ENCODE data around the gene PHKB. TPM values are rescaled to one million over a fixed set of nuclear protein-coding genes. Genes with fewer than 3 reads are reported as not detected.

PHKB gene
- total RNA-seq: 14.6 TPM

DNA sequence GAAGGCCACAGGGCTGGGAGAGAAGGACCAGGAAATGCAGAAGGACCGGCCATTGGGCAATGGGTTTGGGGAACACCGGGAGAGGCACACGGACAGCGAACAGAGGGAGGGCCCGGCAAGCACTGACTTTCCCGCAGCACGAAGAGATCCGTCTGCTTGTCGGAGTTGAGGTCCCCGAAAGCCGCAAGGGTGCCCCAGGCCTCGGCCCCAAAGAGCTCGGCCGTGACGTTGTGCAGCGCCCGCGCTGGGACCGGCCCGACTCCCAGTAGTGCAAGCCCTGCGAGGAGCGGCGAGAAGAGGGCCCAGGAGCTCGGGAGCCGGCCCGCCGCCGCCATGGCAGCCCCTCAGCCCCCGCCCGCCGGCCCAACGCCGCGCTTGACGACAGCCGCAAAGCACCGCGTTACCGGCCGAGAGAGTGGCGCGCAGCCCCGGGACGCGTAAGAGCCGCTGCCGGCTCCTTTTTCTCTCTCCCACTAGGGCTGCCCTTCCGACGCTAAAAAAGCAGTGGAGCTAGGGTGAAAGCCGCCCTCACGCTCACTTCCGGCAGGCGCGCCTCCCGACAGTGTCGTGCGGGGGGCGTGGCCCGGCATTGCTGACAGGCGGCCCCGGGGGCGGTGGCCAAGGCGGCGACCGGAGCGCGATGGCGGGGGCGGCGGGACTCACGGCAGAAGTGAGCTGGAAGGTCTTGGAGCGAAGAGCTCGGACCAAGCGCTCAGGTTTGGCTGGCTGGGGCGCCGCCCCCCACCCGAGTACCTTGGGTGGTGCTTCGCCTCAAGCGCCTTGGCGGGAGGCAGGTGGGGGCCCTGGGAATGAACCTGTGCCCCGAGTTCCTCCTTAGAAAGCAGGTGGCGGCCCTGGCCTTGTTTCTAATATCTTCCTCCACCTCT, at the start of gene PHKB, which contains the start of gene ITFG1:
Gene PHKB, plus strand, starts transcription at position 621 of the 887 bp plus-strand sequence. Its CDS starts 20 bp downstream, at position 641.
Gene ITFG1, minus strand, starts transcription at position 353 of the 887 bp plus-strand sequence. Its CDS starts 18 bp downstream, at position 335.
- peaks cover 8 to 17% of the 10 kb centered on the region in 2 donors for H3K4me1 ChIP-seq
- intact Hi-C loops (cut with DNase I): loop anchor here (2.0 to 10.0 kb wide), 4 partner anchors 32 to 774 kb away; partner anchors contain the start of genes DNAJA2, ORC6 and VPS35
- peaks cover 0 to 10% of the 10 kb centered on the region in 2 donors for H3K36me3 ChIP-seq

DNA sequence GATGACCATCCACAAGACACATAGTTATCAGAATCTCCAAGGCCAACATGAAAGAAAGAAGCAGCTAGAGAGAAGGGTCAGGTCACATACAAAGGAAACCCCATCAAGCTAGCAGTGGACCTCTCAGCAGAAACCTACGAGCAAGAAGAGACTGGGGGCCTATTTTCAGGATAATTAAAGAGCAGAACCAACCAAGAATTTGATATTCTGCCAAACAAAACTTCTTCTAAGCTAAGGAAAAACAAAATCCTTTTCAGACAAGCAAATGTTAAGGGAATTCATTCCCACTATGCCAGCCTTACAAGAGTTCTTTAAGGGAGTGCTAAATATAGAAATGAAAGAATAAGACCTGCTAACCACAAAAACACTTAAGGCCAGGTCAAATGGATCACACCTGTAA, 48.1 kb upstream of the PHKB start:
- H3K27me3 ChIP-seq: no peaks in the 10 kb centered on the region
- peaks cover 0 to 6% of the 10 kb centered on the region in 2 donors for H3K36me3 ChIP-seq
- no peak overlapping the region for H3K27ac ChIP-seq
- TF ChIP-seq, protein P1, sequence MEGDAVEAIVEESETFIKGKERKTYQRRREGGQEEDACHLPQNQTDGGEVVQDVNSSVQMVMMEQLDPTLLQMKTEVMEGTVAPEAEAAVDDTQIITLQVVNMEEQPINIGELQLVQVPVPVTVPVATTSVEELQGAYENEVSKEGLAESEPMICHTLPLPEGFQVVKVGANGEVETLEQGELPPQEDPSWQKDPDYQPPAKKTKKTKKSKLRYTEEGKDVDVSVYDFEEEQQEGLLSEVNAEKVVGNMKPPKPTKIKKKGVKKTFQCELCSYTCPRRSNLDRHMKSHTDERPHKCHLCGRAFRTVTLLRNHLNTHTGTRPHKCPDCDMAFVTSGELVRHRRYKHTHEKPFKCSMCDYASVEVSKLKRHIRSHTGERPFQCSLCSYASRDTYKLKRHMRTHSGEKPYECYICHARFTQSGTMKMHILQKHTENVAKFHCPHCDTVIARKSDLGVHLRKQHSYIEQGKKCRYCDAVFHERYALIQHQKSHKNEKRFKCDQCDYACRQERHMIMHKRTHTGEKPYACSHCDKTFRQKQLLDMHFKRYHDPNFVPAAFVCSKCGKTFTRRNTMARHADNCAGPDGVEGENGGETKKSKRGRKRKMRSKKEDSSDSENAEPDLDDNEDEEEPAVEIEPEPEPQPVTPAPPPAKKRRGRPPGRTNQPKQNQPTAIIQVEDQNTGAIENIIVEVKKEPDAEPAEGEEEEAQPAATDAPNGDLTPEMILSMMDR (IDR thresholded peaks at IDR 0.05): no peak
- H3K4me3 ChIP-seq: no peak overlapping the region
- H3K4me1 ChIP-seq: peaks cover 0 to 6% of the 10 kb centered on the region in 2 donors
- no peaks in the 10 kb centered on the region for H3K9me3 ChIP-seq
- intact Hi-C loops (cut with DNase I): no loop called here
- DNase-seq (ENCODE audit: low spot score in 2 of 2): no peak

More for the DNA sequence above, at the start of gene PHKB, which contains the start of gene ITFG1:
- H3K27me3 ChIP-seq: no peaks in the 10 kb centered on the region
- peak within 1 kb of the TSS; percentile 99 to 100 for H3K27ac ChIP-seq
- peak; percentile 69 to 95 for DNase-seq (ENCODE audit: low spot score in 2 of 2)
- H3K4me3 ChIP-seq: peak within 1 kb of the TSS; percentile 91 to 95
- H3K9me3 ChIP-seq: no peaks in the 10 kb centered on the region
- TF ChIP-seq, protein P1 (IDR thresholded peaks at IDR 0.05): peak in 1 of 3 experiments; percentile 16

DNA sequence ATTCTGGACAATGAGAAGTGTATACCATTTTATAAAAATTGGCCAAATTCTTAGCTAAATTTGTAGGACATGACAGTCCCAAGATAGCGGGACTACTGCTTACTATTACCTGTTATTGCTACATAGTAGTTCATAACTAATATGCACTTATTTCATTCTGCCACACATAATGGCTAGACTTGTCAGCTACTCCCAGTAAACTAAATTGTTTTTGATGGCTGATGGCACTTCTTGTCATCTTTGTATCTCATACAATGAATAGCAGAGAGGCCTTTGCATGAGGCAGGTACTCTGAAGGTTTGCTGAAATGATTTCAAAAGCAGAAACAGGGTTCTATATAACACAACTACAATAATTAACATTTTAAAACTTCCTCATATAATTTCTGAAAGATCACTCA, 44.3 kb upstream of the PHKB start:
- intact Hi-C loops (cut with DNase I): no loop called here
- Histone ChIP-seq H3K4me1 (peaks cover 0 to 6% of the 10 kb centered on the region in 2 donors), H3K27me3 (no peaks in the 10 kb centered on the region), H3K27ac (no peak overlapping the region), H3K4me3 (no peak overlapping the region), H3K9me3 (no peaks in the 10 kb centered on the region), H3K36me3 (peaks cover 0 to 4% of the 10 kb centered on the region in 2 donors)
- TF ChIP-seq, protein P1 (IDR thresholded peaks at IDR 0.05): no peak
- DNase-seq (ENCODE audit: low spot score in 2 of 2): no peak

DNA sequence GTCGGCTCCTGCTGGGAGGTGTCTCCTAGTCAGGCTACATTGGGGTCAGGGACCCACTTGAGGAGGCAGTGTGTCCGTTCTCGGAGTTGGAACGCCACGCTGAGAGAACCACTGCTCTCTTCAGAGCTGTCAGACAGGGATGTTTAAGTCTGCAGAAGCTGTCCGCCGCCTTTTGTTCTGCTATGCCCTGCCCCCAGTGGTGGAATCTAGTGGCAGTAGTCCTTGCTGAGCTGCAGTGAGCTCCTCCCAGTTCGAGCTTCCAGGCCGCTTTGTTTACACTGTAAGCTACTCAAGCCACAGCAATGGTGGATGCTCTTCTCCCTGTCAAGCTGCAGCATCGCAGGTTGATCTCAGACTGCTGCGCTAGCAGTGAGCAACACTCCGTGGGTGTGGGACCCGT, 36.3 kb upstream of the PHKB start:
- Histone ChIP-seq H3K36me3 (peaks cover 18 to 37% of the 10 kb centered on the region in 2 donors), H3K4me3 (no peak overlapping the region), H3K9me3 (no peaks in the 10 kb centered on the region), H3K27ac (no peak overlapping the region), H3K4me1 (no peaks in the 10 kb centered on the region), H3K27me3 (no peaks in the 10 kb centered on the region)
- DNase-seq (ENCODE audit: low spot score in 2 of 2): no peak
- intact Hi-C loops (cut with DNase I): no loop called here
- TF ChIP-seq, protein P1 (IDR thresholded peaks at IDR 0.05): no peak

DNA sequence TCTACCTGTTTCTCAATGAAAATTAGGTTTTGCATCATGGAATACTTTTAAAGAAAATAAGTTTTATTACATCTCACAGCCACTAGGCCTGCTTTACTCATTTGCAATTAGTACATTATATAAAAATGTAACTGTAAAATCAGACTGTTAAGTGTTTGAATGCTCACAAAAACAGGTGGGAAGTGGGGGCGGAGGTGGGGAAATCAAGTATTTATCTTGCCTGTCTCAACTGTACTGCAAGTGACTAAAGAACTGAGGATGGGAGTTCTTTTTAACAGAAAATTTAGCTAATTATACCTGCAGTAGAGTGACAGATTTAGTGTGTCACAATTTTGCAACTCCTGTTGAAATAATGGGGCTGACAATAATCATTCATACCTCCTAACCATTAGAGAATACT, 34.3 kb upstream of the PHKB start:
- TF ChIP-seq, protein P1 (IDR thresholded peaks at IDR 0.05): no peak
- peaks cover 18 to 34% of the 10 kb centered on the region in 2 donors for H3K36me3 ChIP-seq
- intact Hi-C loops (cut with DNase I): no loop called here

More for the DNA sequence above, 34.3 kb upstream of the PHKB start:
- H3K9me3 ChIP-seq: no peaks in the 10 kb centered on the region
- H3K4me3 ChIP-seq: no peak overlapping the region
- no peaks in the 10 kb centered on the region for H3K27me3 ChIP-seq
- H3K4me1 ChIP-seq: no peaks in the 10 kb centered on the region
- no peak overlapping the region for H3K27ac ChIP-seq
- DNase-seq (ENCODE audit: low spot score in 2 of 2): no peak

Measured in ascending aorta (tissue), 2 donors.